ENCODE measurements around the gene PSKH1. TPM values are rescaled to one million over a fixed set of nuclear protein-coding genes. Genes with fewer than 3 reads are reported as not detected.

Gene PSKH1
- total and polyA plus RNA-seq, 9 of the 15 experiments (the other 6 are each of a cell fraction or from before 2014, with no cell fraction given): 0.96 to 20.9 (median 9.4) TPM

DNA sequence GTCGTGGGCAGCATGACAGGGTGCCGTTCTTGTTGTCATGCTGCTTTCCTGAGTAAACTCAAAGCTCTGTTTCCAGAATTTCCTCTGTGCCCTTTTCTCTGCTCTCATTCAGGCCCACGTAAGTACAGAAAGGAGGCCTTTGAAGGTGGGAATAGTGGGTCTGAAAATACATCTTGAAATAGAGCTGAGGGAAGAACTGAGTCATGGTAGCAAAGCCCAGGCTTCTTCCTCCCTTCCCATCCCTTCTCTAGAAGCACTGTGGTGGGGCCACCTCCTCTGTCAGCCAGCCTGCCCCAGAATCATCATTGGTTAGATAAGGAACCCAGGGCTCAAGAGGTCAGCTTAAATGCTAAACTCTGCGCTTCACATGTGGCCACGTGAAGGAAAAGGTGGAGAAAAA, 29.2 kb downstream of the PSKH1 start (continued):
- TF ChIP-seq, protein P1, sequence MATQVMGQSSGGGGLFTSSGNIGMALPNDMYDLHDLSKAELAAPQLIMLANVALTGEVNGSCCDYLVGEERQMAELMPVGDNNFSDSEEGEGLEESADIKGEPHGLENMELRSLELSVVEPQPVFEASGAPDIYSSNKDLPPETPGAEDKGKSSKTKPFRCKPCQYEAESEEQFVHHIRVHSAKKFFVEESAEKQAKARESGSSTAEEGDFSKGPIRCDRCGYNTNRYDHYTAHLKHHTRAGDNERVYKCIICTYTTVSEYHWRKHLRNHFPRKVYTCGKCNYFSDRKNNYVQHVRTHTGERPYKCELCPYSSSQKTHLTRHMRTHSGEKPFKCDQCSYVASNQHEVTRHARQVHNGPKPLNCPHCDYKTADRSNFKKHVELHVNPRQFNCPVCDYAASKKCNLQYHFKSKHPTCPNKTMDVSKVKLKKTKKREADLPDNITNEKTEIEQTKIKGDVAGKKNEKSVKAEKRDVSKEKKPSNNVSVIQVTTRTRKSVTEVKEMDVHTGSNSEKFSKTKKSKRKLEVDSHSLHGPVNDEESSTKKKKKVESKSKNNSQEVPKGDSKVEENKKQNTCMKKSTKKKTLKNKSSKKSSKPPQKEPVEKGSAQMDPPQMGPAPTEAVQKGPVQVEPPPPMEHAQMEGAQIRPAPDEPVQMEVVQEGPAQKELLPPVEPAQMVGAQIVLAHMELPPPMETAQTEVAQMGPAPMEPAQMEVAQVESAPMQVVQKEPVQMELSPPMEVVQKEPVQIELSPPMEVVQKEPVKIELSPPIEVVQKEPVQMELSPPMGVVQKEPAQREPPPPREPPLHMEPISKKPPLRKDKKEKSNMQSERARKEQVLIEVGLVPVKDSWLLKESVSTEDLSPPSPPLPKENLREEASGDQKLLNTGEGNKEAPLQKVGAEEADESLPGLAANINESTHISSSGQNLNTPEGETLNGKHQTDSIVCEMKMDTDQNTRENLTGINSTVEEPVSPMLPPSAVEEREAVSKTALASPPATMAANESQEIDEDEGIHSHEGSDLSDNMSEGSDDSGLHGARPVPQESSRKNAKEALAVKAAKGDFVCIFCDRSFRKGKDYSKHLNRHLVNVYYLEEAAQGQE (IDR thresholded peaks at IDR 0.05; ENCODE audit: borderline replicate concordance): peak; percentile 28; the same call in 1 of the 2 replicates
- TF ChIP-seq, protein P1 (CRISPR knock-in tag; IDR thresholded peaks at IDR 0.05; ENCODE audit: low read depth): no peak
- TF ChIP-seq CTBP1 (IDR thresholded peaks at IDR 0.05; ENCODE audit: borderline replicate concordance) (peak; percentile 29; the same call in 1 of the 2 replicates), CBX5 (IDR thresholded peaks at IDR 0.05; ENCODE audit: borderline replicate concordance, low read depth) (no peak), JUND (IDR thresholded peaks at IDR 0.05; ENCODE audit: borderline replicate concordance, low read depth, low read length) (peak; percentile 36; the same call in 1 of the 2 replicates), JUND (tag; IDR thresholded peaks at IDR 0.05; ENCODE audit: borderline replicate concordance, low read depth, low read length) (peak; percentile 42; the same call in 1 of the 3 replicates), ARID1B (IDR thresholded peaks at IDR 0.05) (0 out of 2 replicates have a peak, but pooled peaks have one; percentile 12), ZBTB7A (IDR thresholded peaks at IDR 0.05; ENCODE audit: borderline replicate concordance, control insufficient read depth, low read depth, low read length) (no peak), CAMTA2 (CRISPR knock-in tag; conservative IDR thresholded peaks at IDR 0.05) (no peak), SRSF9 (IDR thresholded peaks at IDR 0.05; ENCODE audit: borderline replicate concordance, low read depth, low read length) (no peak), SIN3B (IDR thresholded peaks at IDR 0.05; ENCODE audit: low read depth) (no peak), RBM17 (IDR thresholded peaks at IDR 0.05; ENCODE audit: borderline replicate concordance, low read depth, low read length) (no peak)
- TF ChIP-seq, protein P2, sequence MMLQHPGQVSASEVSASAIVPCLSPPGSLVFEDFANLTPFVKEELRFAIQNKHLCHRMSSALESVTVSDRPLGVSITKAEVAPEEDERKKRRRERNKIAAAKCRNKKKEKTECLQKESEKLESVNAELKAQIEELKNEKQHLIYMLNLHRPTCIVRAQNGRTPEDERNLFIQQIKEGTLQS (IDR thresholded peaks at IDR 0.05): peak; percentile 18; the same call in 1 of the 2 replicates
- TF ChIP-seq, protein P2 (CRISPR knock-in tag; conservative IDR thresholded peaks at IDR 0.05): no peak
- TF ChIP-seq, protein P3, sequence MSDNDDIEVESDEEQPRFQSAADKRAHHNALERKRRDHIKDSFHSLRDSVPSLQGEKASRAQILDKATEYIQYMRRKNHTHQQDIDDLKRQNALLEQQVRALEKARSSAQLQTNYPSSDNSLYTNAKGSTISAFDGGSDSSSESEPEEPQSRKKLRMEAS (CRISPR knock-in tag; IDR thresholded peaks at IDR 0.05): peak; percentile 36; the same call in 1 of the 2 replicates
- TF ChIP-seq, protein P4, sequence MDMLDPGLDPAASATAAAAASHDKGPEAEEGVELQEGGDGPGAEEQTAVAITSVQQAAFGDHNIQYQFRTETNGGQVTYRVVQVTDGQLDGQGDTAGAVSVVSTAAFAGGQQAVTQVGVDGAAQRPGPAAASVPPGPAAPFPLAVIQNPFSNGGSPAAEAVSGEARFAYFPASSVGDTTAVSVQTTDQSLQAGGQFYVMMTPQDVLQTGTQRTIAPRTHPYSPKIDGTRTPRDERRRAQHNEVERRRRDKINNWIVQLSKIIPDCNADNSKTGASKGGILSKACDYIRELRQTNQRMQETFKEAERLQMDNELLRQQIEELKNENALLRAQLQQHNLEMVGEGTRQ (CRISPR knock-in tag; IDR thresholded peaks at IDR 0.05): peak; percentile 16; the same call in 1 of the 2 replicates
- TF ChIP-seq, protein P5, sequence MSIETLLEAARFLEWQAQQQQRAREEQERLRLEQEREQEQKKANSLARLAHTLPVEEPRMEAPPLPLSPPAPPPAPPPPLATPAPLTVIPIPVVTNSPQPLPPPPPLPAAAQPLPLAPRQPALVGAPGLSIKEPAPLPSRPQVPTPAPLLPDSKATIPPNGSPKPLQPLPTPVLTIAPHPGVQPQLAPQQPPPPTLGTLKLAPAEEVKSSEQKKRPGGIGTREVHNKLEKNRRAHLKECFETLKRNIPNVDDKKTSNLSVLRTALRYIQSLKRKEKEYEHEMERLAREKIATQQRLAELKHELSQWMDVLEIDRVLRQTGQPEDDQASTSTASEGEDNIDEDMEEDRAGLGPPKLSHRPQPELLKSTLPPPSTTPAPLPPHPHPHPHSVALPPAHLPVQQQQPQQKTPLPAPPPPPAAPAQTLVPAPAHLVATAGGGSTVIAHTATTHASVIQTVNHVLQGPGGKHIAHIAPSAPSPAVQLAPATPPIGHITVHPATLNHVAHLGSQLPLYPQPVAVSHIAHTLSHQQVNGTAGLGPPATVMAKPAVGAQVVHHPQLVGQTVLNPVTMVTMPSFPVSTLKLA (conservative IDR thresholded peaks at IDR 0.05): peak in 1 of 2 experiments; percentile 24; a peak in 1 of 4 replicates
